Measurements from ENCODE around the gene ZNF709. TPM values are rescaled to one million over a fixed set of nuclear protein-coding genes. Genes with fewer than 3 reads are reported as not detected.

The ZNF709 gene
- 0.53 TPM for polyA plus RNA-seq (2013, experiment 1 of 2)
- 0.57 TPM for polyA plus RNA-seq (2013, experiment 2 of 2)

DNA sequence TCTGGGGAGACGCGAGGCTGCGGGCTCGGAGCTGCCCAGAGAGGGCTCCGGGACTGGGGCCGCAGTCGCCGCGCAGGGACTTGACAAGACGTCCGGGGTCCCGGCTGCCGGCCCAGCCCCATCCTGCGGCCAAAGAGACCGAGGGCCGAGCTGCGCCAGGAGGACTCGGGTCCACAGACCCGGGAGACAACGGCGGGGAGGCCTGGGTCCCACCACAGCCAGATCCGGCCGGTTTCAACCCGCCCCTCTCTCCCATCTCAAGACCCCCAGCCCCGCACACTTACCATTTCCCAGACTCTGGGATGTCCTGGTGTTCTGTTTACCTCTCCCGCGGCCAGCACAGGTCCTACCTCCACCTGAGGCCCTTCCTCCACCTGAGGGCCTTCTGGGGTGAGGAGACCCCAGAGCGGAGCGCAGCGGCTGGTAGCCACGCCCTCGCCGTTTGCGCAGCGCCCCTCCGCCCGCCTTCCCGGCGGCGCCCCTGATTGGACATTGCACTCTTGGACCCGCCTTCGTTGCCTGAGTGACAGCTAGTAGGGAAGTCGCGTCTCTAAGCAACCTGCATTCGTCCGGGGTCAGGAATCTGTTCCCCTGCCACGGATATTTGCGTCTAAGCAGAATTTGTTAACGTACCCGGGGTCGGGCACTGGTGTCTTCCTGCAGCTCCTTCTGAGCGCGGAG lies at the start of gene ZNF709:
Gene ZNF709, minus strand, starts transcription at position 446 of the 681 bp plus-strand sequence. Its CDS starts 159 bp downstream, at position 287.
- Histone ChIP-seq H3K18ac (ENCODE audit: low read length) (no peak within 1 kb of the TSS), H3K79me1 (ENCODE audit: low read length) (peaks cover 2% of the 10 kb centered on the region), H3K9ac (ENCODE audit: low read length) (peak within 1 kb of the TSS; percentile 72), H2BK5ac (ENCODE audit: low read length) (no peak within 1 kb of the TSS), H3K36me3 (ENCODE audit: control insufficient read depth, insufficient read depth, low read length) (no peaks in the 10 kb centered on the region), H3K23ac (ENCODE audit: low read length) (no peak within 1 kb of the TSS), H2BK120ac (ENCODE audit: low read depth, low read length) (no peak within 1 kb of the TSS), H3K4me2 (ENCODE audit: low read length) (peak within 1 kb of the TSS; percentile 95), H3K79me2 (ENCODE audit: control insufficient read depth, insufficient read depth, low read length) (no peaks in the 10 kb centered on the region), H2BK15ac (replicated peaks; ENCODE audit: low read depth) (no peak within 1 kb of the TSS), H2AK5ac (ENCODE audit: low read length) (no peak within 1 kb of the TSS), H3K4ac (ENCODE audit: low read depth, low read length) (no peak within 1 kb of the TSS), H3K4me1 (ENCODE audit: control insufficient read depth, low read depth, low read length) (no peaks in the 10 kb centered on the region), H4K5ac (ENCODE audit: low read length) (no peak within 1 kb of the TSS), H4K8ac (ENCODE audit: low read depth, low read length) (no peak within 1 kb of the TSS), H3K4me3 (ENCODE audit: low read length) (peak within 1 kb of the TSS; percentile 70), H3K27me3 (ENCODE audit: insufficient read depth, low read length, poor library complexity) (no peaks in the 10 kb centered on the region), H3K56ac (ENCODE audit: low read length) (peak within 1 kb of the TSS; percentile 88), H3K27ac (ENCODE audit: low read depth, low read length) (no peak within 1 kb of the TSS)
- peak; percentile 95 for DNase-seq
- WGBS (ENCODE audit: extremely low coverage, insufficient coverage, low lambda C conversion rate) = no CpG with 5 or more reads among the region's 53 CpGs

DNA sequence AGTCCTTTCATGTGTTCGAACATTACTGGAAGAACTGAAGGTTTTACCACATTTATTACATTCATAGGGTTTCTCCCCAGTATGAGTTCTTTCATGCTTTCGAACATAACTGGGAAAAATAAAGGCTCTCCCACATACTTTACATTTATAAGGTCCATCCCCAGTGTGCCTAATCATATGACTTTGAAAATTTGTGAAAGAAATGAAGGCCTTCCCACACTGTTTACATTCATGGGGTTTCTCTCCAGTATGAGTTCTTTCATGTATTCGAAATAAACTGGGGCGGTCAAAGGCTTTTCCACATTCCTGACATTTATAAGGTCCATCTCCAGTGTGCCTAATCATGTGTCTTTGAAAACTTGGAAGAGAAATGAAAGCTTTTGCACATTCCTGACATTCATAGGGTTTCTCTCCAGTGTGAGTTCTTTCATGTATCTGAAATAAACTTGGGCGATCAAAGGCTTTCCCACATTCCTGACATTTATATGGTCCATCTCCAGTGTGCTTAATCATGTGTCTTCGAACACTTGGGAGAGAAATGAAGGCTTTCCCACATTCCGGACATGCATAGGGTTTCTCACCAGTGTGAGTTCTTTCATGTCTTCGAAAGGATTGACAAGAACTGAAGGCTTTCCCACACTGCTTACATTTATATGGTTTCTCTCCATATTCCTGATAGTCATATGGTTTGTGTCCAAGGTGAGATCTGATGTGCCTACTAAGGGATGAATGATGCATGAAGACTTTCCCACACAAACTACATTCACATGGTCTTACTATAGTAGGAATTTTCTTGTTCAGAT lies 42.6 kb upstream of the ZNF709 start:
- Histone ChIP-seq H3K36me3 (ENCODE audit: control insufficient read depth, insufficient read depth, low read length) (peaks cover 23% of the 10 kb centered on the region), H3K4me1 (ENCODE audit: control insufficient read depth, low read depth, low read length) (no peaks in the 10 kb centered on the region), H3K23ac (ENCODE audit: low read length) (no peak overlapping the region), H3K27me3 (ENCODE audit: insufficient read depth, low read length, poor library complexity) (no peaks in the 10 kb centered on the region), H2BK15ac (replicated peaks; ENCODE audit: low read depth) (no peak overlapping the region), H3K79me2 (ENCODE audit: control insufficient read depth, insufficient read depth, low read length) (no peaks in the 10 kb centered on the region), H3K4me2 (ENCODE audit: low read length) (no peak overlapping the region), H3K18ac (ENCODE audit: low read length) (no peak overlapping the region), H3K56ac (ENCODE audit: low read length) (no peak overlapping the region), H3K4me3 (ENCODE audit: low read length) (peak overlapping the region; percentile 48), H3K4ac (ENCODE audit: low read depth, low read length) (no peak overlapping the region), H2BK120ac (ENCODE audit: low read depth, low read length) (no peak overlapping the region), H3K9ac (ENCODE audit: low read length) (no peak overlapping the region), H2AK5ac (ENCODE audit: low read length) (no peak overlapping the region), H2BK5ac (ENCODE audit: low read length) (no peak overlapping the region), H3K27ac (ENCODE audit: low read depth, low read length) (no peak overlapping the region), H3K79me1 (ENCODE audit: low read length) (peaks cover 1% of the 10 kb centered on the region), H4K8ac (ENCODE audit: low read depth, low read length) (no peak overlapping the region), H4K5ac (ENCODE audit: low read length) (no peak overlapping the region)
- WGBS (ENCODE audit: extremely low coverage, insufficient coverage, low lambda C conversion rate) = no CpG with 5 or more reads among the region's 8 CpGs
- peak; percentile 78 for DNase-seq

GRCh38 chr19:12526542-12526941 lies 41.9 kb upstream of the ZNF709 start:
- Histone ChIP-seq H3K4ac (ENCODE audit: low read depth, low read length) (no peak overlapping the region), H3K9ac (ENCODE audit: low read length) (no peak overlapping the region), H2BK15ac (replicated peaks; ENCODE audit: low read depth) (no peak overlapping the region), H3K79me2 (ENCODE audit: control insufficient read depth, insufficient read depth, low read length) (no peaks in the 10 kb centered on the region), H3K4me1 (ENCODE audit: control insufficient read depth, low read depth, low read length) (no peaks in the 10 kb centered on the region), H4K5ac (ENCODE audit: low read length) (no peak overlapping the region), H2AK5ac (ENCODE audit: low read length) (no peak overlapping the region), H3K18ac (ENCODE audit: low read length) (no peak overlapping the region), H2BK5ac (ENCODE audit: low read length) (no peak overlapping the region), H3K4me2 (ENCODE audit: low read length) (no peak overlapping the region), H3K36me3 (ENCODE audit: control insufficient read depth, insufficient read depth, low read length) (peaks cover 23% of the 10 kb centered on the region), H3K27me3 (ENCODE audit: insufficient read depth, low read length, poor library complexity) (no peaks in the 10 kb centered on the region), H3K27ac (ENCODE audit: low read depth, low read length) (no peak overlapping the region), H3K4me3 (ENCODE audit: low read length) (peak overlapping the region; percentile 48), H4K8ac (ENCODE audit: low read depth, low read length) (no peak overlapping the region), H2BK120ac (ENCODE audit: low read depth, low read length) (no peak overlapping the region), H3K79me1 (ENCODE audit: low read length) (peaks cover 1% of the 10 kb centered on the region), H3K56ac (ENCODE audit: low read length) (no peak overlapping the region), H3K23ac (ENCODE audit: low read length) (no peak overlapping the region)
- DNase-seq = no peak
- WGBS (ENCODE audit: extremely low coverage, insufficient coverage, low lambda C conversion rate) = no CpG with 5 or more reads among the region's 4 CpGs

DNA sequence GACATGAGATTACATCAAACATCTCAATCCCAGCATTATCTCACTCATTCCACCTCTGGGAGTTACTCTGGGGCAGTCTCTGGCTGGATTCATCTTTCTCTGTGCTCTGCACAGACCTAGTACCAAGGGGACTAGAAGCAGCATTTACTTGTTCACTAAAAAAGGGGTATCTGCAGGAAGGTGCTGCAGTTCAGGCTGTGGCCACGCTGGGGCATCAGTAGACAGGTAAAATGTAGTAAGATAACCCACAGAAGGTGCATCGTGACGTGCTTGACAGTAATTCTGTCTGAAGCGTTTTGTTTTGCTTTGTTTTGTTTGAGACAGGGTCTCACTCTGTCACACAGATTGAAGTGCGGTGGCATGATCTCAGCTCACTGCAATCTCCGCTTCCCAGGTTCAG lies 37.4 kb upstream of the ZNF709 start:
- Histone ChIP-seq H2BK120ac (ENCODE audit: low read depth, low read length) (no peak overlapping the region), H4K5ac (ENCODE audit: low read length) (no peak overlapping the region), H4K8ac (ENCODE audit: low read depth, low read length) (no peak overlapping the region), H3K18ac (ENCODE audit: low read length) (no peak overlapping the region), H3K23ac (ENCODE audit: low read length) (no peak overlapping the region), H3K79me2 (ENCODE audit: control insufficient read depth, insufficient read depth, low read length) (no peaks in the 10 kb centered on the region), H2BK15ac (replicated peaks; ENCODE audit: low read depth) (no peak overlapping the region), H3K4me2 (ENCODE audit: low read length) (no peak overlapping the region), H3K4ac (ENCODE audit: low read depth, low read length) (no peak overlapping the region), H3K4me1 (ENCODE audit: control insufficient read depth, low read depth, low read length) (no peaks in the 10 kb centered on the region), H2BK5ac (ENCODE audit: low read length) (no peak overlapping the region), H3K56ac (ENCODE audit: low read length) (no peak overlapping the region), H2AK5ac (ENCODE audit: low read length) (no peak overlapping the region), H3K79me1 (ENCODE audit: low read length) (no peaks in the 10 kb centered on the region), H3K36me3 (ENCODE audit: control insufficient read depth, insufficient read depth, low read length) (peaks cover 14% of the 10 kb centered on the region), H3K27me3 (ENCODE audit: insufficient read depth, low read length, poor library complexity) (no peaks in the 10 kb centered on the region), H3K9ac (ENCODE audit: low read length) (no peak overlapping the region), H3K4me3 (ENCODE audit: low read length) (no peak overlapping the region), H3K27ac (ENCODE audit: low read depth, low read length) (no peak overlapping the region)
- no CpG with 5 or more reads among the region's 6 CpGs for WGBS (ENCODE audit: extremely low coverage, insufficient coverage, low lambda C conversion rate)
- peak; percentile 41 for DNase-seq

GRCh38 chr19:12513531-12514061 lies 29.0 kb upstream of the ZNF709 start:
- no peaks in the 10 kb centered on the region for H3K4me1 ChIP-seq (ENCODE audit: control insufficient read depth, low read depth, low read length)
- no peak overlapping the region for H3K4ac ChIP-seq (ENCODE audit: low read depth, low read length)
- H3K27me3 ChIP-seq (ENCODE audit: insufficient read depth, low read length, poor library complexity) = no peaks in the 10 kb centered on the region
- H2AK5ac ChIP-seq (ENCODE audit: low read length) = no peak overlapping the region
- H4K5ac ChIP-seq (ENCODE audit: low read length) = no peak overlapping the region
- no CpG with 5 or more reads among the region's 35 CpGs for WGBS (ENCODE audit: extremely low coverage, insufficient coverage, low lambda C conversion rate)
- H3K27ac ChIP-seq (ENCODE audit: low read depth, low read length) = no peak overlapping the region
- no peak for DNase-seq
- H3K9ac ChIP-seq (ENCODE audit: low read length) = no peak overlapping the region
- no peak overlapping the region for H2BK120ac ChIP-seq (ENCODE audit: low read depth, low read length)
- H3K56ac ChIP-seq (ENCODE audit: low read length) = no peak overlapping the region
- H2BK15ac ChIP-seq (replicated peaks; ENCODE audit: low read depth) = no peak overlapping the region
- no peak overlapping the region for H4K8ac ChIP-seq (ENCODE audit: low read depth, low read length)
- H2BK5ac ChIP-seq (ENCODE audit: low read length) = no peak overlapping the region
- H3K4me2 ChIP-seq (ENCODE audit: low read length) = no peak overlapping the region
- H3K79me1 ChIP-seq (ENCODE audit: low read length) = no peaks in the 10 kb centered on the region
- no peaks in the 10 kb centered on the region for H3K36me3 ChIP-seq (ENCODE audit: control insufficient read depth, insufficient read depth, low read length)
- H3K4me3 ChIP-seq (ENCODE audit: low read length) = no peak overlapping the region
- H3K79me2 ChIP-seq (ENCODE audit: control insufficient read depth, insufficient read depth, low read length) = no peaks in the 10 kb centered on the region
- no peak overlapping the region for H3K18ac ChIP-seq (ENCODE audit: low read length)
- H3K23ac ChIP-seq (ENCODE audit: low read length) = no peak overlapping the region
